Tibial nerve (tissue), 4 donors: Measurements from ENCODE around the gene KIF1A.

ENCODE experiments used
- CTCF ChIP-seq, 5 experiments: fragments of 200-600 bp in 3 of 5; fragments of 450-650 bp in 2 of 5; sonication (generic) in 3 of 5; IDR thresholded peaks; one replicate each; pipeline ENCODE4 v1.5.1; 2016 to 2019; ENCODE audit warnings: antibody characterized with exemption in 5 of 5, mild to moderate bottlenecking in 3 of 5, moderate library complexity in 2 of 5
- EP300 ChIP-seq, 2 donors: sonication (generic); formaldehyde crosslinking; IDR thresholded peaks; one replicate each; pipeline ENCODE4 v1.6.1; 2017; ENCODE audit warnings: antibody characterized with exemption in 2 of 2, mild to moderate bottlenecking in 1 of 2
- POLR2A ChIP-seq, 2 donors: fragments of 450-650 bp; IDR thresholded peaks; one replicate each; pipeline ENCODE4 v1.6.1; 2017; ENCODE audit warnings: antibody characterized with exemption in 2 of 2, mild to moderate bottlenecking in 2 of 2, moderate library complexity in 2 of 2

GRCh38 chr2:240727913-240728312 lies 92.1 kb downstream of the KIF1A start:
- TF ChIP-seq CTCF (IDR thresholded peaks at IDR 0.05) = no peak
- TF ChIP-seq EP300 (IDR thresholded peaks at IDR 0.05) = no peak
- TF ChIP-seq POLR2A (IDR thresholded peaks at IDR 0.05) = no peak
